DOHH2 (cell line): ENCODE data around the gene SSTR4.

Experiments used
- EZH2phosphoT487 ChIP-seq: fragments of 200-600 bp; sonication (generic); IDR thresholded peaks from 2 replicates; pipeline ENCODE4 v1.6.1; 2017; ENCODE audit warnings: borderline replicate concordance, mild to moderate bottlenecking, antibody characterized with exemption, low read length, moderate library complexity, mixed read lengths
- TF ChIP-seq, protein P1 (sequence below): fragments of 200-600 bp; sonication (generic); IDR thresholded peaks from one replicate; pipeline ENCODE4 v1.5.1; 2014; ENCODE audit warnings: antibody characterized with exemption, mild to moderate bottlenecking, low read depth, low read length; ENCODE audit not compliant: poor library complexity, severe bottlenecking

GRCh38 chr20:23033918-23034317 is 1.2 kb upstream of the SSTR4 start:
- TF ChIP-seq, protein P1, sequence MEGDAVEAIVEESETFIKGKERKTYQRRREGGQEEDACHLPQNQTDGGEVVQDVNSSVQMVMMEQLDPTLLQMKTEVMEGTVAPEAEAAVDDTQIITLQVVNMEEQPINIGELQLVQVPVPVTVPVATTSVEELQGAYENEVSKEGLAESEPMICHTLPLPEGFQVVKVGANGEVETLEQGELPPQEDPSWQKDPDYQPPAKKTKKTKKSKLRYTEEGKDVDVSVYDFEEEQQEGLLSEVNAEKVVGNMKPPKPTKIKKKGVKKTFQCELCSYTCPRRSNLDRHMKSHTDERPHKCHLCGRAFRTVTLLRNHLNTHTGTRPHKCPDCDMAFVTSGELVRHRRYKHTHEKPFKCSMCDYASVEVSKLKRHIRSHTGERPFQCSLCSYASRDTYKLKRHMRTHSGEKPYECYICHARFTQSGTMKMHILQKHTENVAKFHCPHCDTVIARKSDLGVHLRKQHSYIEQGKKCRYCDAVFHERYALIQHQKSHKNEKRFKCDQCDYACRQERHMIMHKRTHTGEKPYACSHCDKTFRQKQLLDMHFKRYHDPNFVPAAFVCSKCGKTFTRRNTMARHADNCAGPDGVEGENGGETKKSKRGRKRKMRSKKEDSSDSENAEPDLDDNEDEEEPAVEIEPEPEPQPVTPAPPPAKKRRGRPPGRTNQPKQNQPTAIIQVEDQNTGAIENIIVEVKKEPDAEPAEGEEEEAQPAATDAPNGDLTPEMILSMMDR, result no peak
- no peak for TF ChIP-seq EZH2phosphoT487
